Fibroblast of skin of right quadriceps (primary cell): Measurements from ENCODE around the gene TXNDC11.
A peak's percentile ranks its signal among the peaks of the same experiment; 100 is the strongest.

Source experiments
- DNase-seq: peaks from one replicate; pipeline ENCODE4 v3.0.0-alpha.2; 2013

TXNDC11 gene

GRCh38 chr16:11748404-11749254 is 6.0 kb upstream of the TXNDC11 start:
- no peak for DNase-seq

GRCh38 chr16:11747949-11748403 is 5.3 kb upstream of the TXNDC11 start:
- no peak for DNase-seq

DNA sequence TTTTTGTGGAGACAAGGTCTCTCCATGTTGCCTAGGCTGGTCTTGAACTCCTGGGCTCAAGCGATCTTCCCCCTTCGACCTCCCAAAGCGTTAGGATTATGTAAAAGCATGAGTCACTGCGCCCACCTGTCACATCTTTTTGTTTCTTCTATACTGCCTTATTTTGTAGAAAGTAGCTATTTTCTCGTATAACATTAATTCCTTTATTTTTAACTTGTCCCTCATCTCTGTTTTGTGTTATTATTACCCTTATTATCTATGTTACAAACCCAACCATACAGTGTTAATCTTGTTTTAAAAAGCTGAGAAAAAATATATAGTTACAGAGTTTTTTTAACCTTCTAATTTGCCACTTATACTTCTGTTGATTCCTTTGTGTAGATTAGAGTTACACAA is 1.4 kb upstream of the TXNDC11 start:
- DNase-seq: no peak

- peak; percentile 29 for DNase-seq
Observed at GRCh38 chr16:11743308-11744074, 834 bp upstream of the TXNDC11 start.

DNA sequence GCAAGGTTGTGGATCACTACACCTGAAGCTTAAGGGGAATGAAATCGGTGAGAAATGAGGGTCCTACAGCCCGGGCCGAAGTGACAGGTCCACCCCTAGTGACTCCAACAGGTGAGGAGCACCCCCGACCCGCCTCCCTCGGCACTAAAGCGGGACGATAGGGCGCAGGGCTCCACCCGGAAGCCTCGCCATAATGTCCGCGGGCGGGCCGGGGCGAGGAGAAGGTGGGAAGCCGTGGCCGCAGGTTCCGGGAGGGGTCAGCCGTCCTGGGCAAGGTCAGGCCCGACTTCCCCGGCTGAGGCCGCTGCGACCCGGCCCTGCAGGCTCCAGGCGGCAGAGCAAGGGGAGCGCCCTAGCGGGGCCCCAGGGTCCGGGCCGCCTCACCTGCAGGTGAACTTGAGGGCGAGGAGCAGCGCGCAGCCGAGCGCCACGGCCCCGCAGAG is 543 bp downstream of the TXNDC11 start:
- no peak for DNase-seq

DNA sequence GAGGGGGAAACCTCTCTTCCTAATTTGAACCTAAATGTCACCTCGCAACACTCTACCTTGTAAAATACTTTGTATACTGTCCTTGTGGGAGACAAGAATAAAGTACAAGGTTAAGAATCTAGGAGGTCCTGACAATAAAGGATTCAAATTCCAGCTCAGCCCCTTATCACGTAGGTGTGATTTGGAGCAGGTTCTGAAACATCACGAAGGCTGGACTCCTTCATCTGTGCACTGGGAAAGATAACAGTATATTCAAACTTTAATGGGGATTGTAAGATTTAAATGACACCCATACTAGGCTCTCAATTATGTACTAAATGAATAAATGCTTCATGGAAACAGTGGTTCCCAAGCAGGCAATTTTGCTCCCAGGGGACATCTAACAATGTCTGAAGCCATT is 2.1 kb downstream of the TXNDC11 start:
- DNase-seq: no peak

GRCh38 chr16:11738742-11739544 is 3.7 kb downstream of the TXNDC11 start:
- DNase-seq: no peak

GRCh38 chr16:11737713-11738112 is 4.9 kb downstream of the TXNDC11 start:
- no peak for DNase-seq

DNA sequence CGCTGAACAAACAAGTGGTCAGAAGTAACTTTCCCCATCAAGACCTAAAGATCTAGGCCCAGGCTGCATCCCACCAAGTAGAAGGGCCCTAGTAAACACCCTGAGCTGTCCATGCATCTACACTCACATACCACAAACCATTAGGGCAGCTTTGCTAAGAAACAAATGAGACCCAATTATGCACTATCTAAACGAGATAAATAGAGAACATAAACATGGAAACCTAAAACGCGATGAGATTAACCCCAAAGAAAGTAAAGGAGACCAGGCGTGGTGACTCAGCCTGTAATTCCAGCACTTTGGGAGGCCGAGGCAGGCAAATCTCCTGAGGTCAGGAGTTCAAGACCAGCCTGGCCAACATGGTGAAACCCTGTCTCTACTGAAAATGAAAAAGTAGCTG is 5.8 kb downstream of the TXNDC11 start:
- no peak for DNase-seq

DNA sequence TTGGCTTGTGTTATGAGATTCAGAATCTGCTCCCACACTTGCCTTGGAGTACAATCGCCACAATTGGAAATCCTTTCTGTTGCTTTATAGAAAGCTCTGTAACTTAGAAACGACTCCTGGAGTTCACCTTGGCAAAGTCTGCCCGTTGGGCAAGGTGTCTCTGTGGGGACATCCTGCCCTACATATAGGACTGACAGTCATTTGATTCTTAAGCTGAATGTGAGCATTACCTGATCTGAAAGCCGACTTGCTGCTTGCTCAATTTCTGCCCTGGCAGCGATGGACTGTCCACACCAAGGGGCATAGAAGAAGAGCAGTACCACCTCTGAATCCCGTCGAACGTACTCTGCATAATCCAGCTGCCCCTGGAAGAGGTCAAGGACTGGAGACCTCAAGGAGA is 6.9 kb downstream of the TXNDC11 start:
- DNase-seq: no peak

DNA sequence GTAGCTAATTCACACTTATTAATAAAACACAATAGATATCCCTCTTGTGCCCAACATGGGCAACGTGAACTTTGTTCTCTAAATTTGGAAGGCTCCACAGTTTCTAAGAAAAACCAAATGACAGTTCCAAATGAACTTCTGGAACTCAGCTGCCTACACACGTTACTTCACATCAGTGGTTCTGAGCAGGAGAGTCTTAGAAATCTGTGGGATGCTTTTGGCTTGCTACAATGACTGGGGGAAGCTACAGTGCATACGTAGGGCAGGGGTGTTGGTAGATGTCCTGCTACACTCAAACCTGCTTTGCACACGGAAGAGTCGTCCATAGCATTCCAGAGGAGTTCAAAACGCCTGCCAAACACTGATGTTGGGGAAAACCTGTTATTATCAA is 8.0 kb downstream of the TXNDC11 start:
- DNase-seq: no peak

DNA sequence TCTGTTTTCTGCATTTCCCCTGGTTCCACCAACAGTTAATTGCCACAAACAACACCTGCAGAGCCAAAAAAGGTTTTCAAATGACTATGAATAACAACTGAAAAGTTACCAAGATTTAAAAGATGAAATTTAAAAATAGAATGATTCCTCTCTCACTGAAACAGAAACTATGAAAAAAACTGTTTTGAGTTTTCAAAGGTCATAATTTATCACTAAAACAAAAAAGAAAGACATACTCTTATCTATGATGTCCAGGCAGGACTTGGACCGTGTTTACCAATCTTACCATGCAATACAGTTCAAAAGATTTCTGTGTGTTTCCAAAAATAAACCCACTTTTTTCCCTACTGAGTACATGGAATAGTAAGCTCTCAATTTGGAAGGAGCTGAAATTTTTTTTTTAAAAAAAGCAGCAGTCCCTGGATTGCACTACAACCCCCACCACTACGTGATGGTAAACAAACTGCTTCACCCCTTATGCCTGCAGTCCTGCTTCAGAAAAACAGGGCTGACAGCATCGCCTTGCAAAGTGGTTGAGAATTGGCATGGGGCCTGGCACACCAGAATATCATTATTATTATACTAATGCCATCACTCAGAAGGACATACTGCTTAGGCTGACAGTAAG is 8.5 kb downstream of the TXNDC11 start:
- no peak for DNase-seq

- no peak for DNase-seq
Observed at GRCh38 chr16:11731222-11731621, 11.4 kb downstream of the TXNDC11 start.

- DNase-seq: no peak
Observed at GRCh38 chr16:11729787-11730186, 12.9 kb downstream of the TXNDC11 start.

DNA sequence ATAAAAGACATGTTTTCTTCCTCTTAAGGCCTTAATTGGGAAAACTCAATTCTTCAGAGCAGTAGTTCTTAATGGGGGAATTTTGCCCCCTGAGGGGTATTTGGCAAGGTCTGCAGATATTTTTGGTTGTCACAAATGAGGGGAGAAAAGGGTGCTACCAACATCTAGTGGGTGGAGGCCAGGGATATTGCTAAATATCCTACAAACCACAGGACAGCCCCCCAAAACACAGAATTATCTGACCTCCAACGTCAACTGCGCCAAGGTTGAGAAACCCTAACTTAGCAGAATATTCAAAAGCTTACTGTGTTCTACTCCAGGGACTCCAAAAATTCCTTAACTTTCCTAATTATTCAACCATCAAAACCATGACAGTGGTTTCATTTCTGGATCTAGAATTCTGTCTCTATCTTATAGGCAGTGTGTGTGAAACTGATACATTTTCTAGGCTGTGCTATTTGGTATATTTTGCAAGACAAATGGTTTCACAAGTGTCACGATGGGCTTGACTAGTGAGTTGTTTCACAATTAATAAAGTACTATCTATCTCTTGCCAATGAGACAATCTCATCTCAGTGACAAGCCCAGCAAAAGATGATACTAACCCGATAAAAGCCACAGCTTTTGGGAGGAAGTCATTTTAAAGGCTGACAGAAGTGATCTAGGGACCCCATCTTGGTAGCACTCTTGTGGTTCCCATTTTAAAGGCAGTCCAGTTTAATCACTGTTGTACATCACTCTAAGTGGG is 14.7 kb downstream of the TXNDC11 start:
- no peak for DNase-seq

DNA sequence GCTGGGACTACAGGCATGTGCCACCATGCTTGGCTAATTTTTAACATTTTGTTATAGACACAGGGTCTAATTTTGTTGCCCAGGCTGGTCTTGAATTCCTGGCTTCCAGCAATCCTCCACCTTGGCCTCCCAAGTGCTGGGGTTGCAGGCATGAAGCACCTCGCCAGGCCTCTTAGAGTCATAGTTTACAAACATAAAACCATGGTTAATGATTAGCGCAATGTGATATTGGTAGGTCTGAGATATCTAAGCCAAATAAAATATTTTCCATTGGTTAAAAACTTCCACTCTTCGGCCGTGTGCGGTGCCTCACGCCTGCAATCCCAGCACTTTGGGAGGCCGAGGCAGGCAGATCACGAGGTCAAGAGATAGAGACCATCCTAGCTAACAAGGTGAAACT is 16.6 kb downstream of the TXNDC11 start:
- no peak for DNase-seq

- DNase-seq: no peak
Observed at GRCh38 chr16:11725457-11725856, 17.2 kb downstream of the TXNDC11 start.

GRCh38 chr16:11722468-11722808 is 20.2 kb downstream of the TXNDC11 start:
- DNase-seq: no peak

- DNase-seq: no peak
Observed at GRCh38 chr16:11721781-11722467, 20.7 kb downstream of the TXNDC11 start.

- DNase-seq: no peak
Observed at GRCh38 chr16:11719762-11720161, 22.9 kb downstream of the TXNDC11 start.

DNA sequence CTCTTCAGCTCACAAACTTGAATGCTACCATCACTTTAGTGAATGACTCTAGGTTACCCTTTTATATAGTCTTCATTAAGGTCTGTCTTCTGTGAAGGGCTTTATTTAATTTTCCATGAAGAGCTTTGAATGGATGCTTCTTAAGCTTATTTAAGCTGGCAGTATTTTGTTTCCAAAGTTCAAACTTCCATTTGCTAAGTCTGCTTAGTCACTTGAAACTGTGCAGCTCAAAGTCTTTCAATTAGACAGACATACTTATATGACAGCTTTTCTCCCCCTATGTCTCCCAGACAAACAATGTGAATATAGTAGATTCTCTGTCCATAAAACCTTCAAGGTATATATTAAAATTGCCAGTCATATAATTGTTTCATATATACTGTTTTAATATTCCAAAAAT is 23.5 kb downstream of the TXNDC11 start:
- no peak for DNase-seq

GRCh38 chr16:11717811-11718210 is 24.8 kb downstream of the TXNDC11 start:
- no peak for DNase-seq
